AG04450 (cell line): ENCODE data around the gene PROX2. TPM values are rescaled to one million over a fixed set of nuclear protein-coding genes. Genes with fewer than 3 reads are reported as not detected.

ENCODE experiments used
- CTCF ChIA-PET: fragments of 300-600, 350-600 bp; formaldehyde crosslinking; extraction: SDS; loops from one replicate; lab custom pipeline; 2022; ENCODE audit warnings: antibody characterized with exemption, inconsistent platforms; lab: Charles Lee
- POLR2A ChIA-PET: fragments of 350-600 bp; formaldehyde crosslinking; extraction: SDS; loops from one replicate; lab custom pipeline; 2021; ENCODE audit warnings: antibody characterized with exemption, inconsistent platforms; lab: Yijun Ruan, JAX
- DNase-seq: peaks from one replicate; pipeline ENCODE4 v3.0.0-alpha.2; 2011; ENCODE audit warnings: low read depth, low spot score
- H3K27ac ChIP-seq: one replicate; pipeline ENCODE4 v1.5.1; 2012; ENCODE audit warnings: low read depth, low read length, control low read depth
- H3K27me3 ChIP-seq: one replicate; pipeline ENCODE4 v1.6.0; 2012; ENCODE audit warnings: low read length; ENCODE audit not compliant: control insufficient read depth, insufficient read depth
- H3K4me3 ChIP-seq: 2 replicates; pipeline ENCODE4 v1.5.1; 2011; ENCODE audit warnings: mild to moderate bottlenecking, low read depth, low read length, control low read depth
- H3K9me3 ChIP-seq: 2 replicates; pipeline ENCODE4 v1.5.1; 2012; ENCODE audit warnings: low read length; ENCODE audit not compliant: control insufficient read depth, insufficient read depth
- CTCF ChIP-seq: IDR thresholded peaks from 2 replicates; pipeline ENCODE4 v1.5.1; 2011; ENCODE audit warnings: low read depth, low read length, control low read depth, inconsistent platforms
- polyA plus RNA-seq: library from polyadenylated mRNA; depleted of rRNA; stranded (reverse); fragments of >200 nt; gene quantifications from 2 replicates; pipeline ENCODE4 v1.2.3, GENCODE V29; 2011

Gene PROX2
- polyA plus RNA-seq, 1 experiment, result not detected

GRCh38 chr14:74898083-74898482, 22.1 kb upstream of the PROX2 start:
- ChIA-PET POLR2A (no interaction called here), CTCF (interaction anchor here (0.6 to 6.7 kb wide), 6 partner anchors 8 to 260 kb away, joined by 3 to 72 read pairs (median 5); no protein-coding TSS in a partner anchor)
- no peak for DNase-seq
- Histone ChIP-seq H3K9me3 (no peaks in the 10 kb centered on the region), H3K27me3 (no peaks in the 10 kb centered on the region), H3K4me3 (no peak overlapping the region), H3K27ac (no peak overlapping the region)
- no peak for TF ChIP-seq CTCF

DNA sequence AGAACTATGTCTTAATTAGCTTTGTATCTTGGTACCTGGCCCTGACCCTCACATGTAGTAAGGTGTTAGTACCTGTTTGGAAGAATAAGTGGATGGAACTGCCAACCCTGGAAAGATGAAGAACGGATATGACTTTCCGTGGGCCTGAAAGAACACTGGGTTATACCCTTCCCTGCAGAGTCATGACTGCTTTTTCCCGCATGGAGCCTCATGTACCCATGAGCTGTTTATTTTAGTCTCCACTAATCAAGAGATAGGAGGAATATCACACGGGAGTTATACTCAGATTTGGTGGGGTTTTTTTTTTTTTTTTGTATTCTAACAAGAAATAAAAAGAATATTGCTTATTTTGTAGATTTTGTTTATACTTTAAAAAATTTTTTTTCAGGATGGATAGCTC, 21.7 kb upstream of the PROX2 start:
- Histone ChIP-seq H3K9me3 (no peaks in the 10 kb centered on the region), H3K4me3 (no peak overlapping the region), H3K27me3 (no peaks in the 10 kb centered on the region), H3K27ac (no peak overlapping the region)
- no peak for TF ChIP-seq CTCF
- ChIA-PET POLR2A (no interaction called here), CTCF (interaction anchor here (0.6 to 6.7 kb wide), 6 partner anchors 8 to 259 kb away, joined by 3 to 72 read pairs (median 5); no protein-coding TSS in a partner anchor)
- DNase-seq, result no peak

GRCh38 chr14:74896400-74896799, 20.5 kb upstream of the PROX2 start:
- ChIA-PET CTCF (interaction anchor here (0.8 to 6.7 kb wide), 3 partner anchors 10 to 192 kb away, joined by 4 to 72 read pairs (median 21); no protein-coding TSS in a partner anchor), POLR2A (interaction anchor here (0.9 to 1.4 kb wide), 2 partner anchors 9 to 27 kb away, joined by 3 to 5 read pairs; partner anchors contain the start of gene RPS6KL1)
- DNase-seq, result no peak
- Histone ChIP-seq H3K4me3 (no peak overlapping the region), H3K9me3 (no peaks in the 10 kb centered on the region), H3K27ac (no peak overlapping the region), H3K27me3 (no peaks in the 10 kb centered on the region)
- no peak for TF ChIP-seq CTCF

DNA sequence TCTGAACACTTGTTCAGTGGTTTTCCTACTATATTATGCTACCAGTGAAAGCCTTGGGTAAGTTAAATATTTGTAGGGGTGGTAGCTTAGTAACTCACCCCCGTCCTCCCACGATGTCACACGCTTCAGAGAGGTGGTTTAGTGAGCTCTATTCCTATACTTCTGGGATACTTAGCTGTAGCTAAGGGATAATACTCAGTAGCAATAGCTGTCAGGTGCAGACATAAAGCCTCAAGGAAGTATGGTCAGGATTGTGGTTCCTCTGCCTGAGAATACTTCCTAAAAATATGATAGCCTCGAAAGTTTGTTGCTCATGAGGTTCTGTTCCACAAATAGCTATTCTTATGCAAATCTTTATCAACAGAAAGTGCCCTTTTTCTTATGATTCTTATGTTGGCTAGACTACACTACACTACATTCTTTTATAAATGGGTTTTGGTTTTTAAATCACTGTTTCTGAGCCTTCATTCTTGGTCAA, 17.7 kb upstream of the PROX2 start:
- H3K27ac ChIP-seq, result no peak overlapping the region
- ChIA-PET CTCF (interaction anchor here (6.7 to 6.8 kb wide), 2 partner anchors 12 to 33 kb away, joined by 52 to 72 read pairs; no protein-coding TSS in a partner anchor), POLR2A (no interaction called here)
- H3K27me3 ChIP-seq, result no peaks in the 10 kb centered on the region
- no peak for DNase-seq
- no peak for TF ChIP-seq CTCF
- H3K4me3 ChIP-seq, result no peak overlapping the region
- H3K9me3 ChIP-seq, result no peaks in the 10 kb centered on the region

DNA sequence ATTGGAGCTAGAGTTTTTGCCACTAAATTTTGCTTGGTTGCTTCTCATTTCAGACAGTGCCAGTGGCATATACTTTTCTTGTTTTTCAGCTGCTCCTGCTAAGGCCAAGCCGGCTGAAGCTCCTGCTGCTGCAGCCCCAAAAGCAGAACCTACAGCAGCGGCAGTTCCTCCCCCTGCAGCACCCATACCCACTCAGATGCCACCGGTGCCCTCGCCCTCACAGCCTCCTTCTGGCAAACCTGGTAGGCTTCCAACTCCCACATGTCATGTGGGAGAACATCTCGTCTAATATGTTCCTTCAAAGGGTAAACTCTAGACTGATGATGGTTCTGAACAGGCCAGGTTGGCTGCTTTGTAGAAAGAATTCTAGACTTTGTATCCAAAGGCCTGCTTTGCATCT, 16.8 kb upstream of the PROX2 start:
- ChIA-PET CTCF (interaction anchor here (1.0 to 6.8 kb wide), 3 partner anchors 13 to 196 kb away, joined by 4 to 72 read pairs (median 52); no protein-coding TSS in a partner anchor), POLR2A (no interaction called here)
- Histone ChIP-seq H3K27ac (no peak overlapping the region), H3K9me3 (no peaks in the 10 kb centered on the region), H3K27me3 (no peaks in the 10 kb centered on the region), H3K4me3 (no peak overlapping the region)
- DNase-seq, result no peak
- TF ChIP-seq CTCF, result no peak
